ENCODE results near the gene CD7. TPM values are rescaled to one million over a fixed set of nuclear protein-coding genes. Genes with fewer than 3 reads are reported as not detected.

CD7 gene
- total and polyA plus RNA-seq, 9 of the 15 experiments (the other 6 are each of a cell fraction or from before 2014, with no cell fraction given): 0.21 to 0.35 TPM; not detected in 7

GRCh38 chr17:82287013-82287867 is 30.2 kb downstream of the CD7 start:
- intact Hi-C loops (cut with micrococcal nuclease): no loop called here
- TF ChIP-seq SPI1 (IDR thresholded peaks at IDR 0.05; ENCODE audit: borderline replicate concordance, low read depth, low read length): no peak
- no peak for TF ChIP-seq XRCC3 (IDR thresholded peaks at IDR 0.05)
- TF ChIP-seq KDM1A (IDR thresholded peaks at IDR 0.05): 0 out of 4 replicates have a peak, but pooled peaks of 1 of the 2 experiments have one; percentile 5
- TF ChIP-seq ZNF318 (IDR thresholded peaks at IDR 0.05; ENCODE audit: borderline replicate concordance in 1 of 2, low read depth in 1 of 2): 0 out of 4 replicates have a peak, but pooled peaks of 1 of the 2 experiments have one; percentile 89
- TF ChIP-seq ZNF395 (CRISPR knock-in tag; IDR thresholded peaks at IDR 0.05): peak; percentile 13; the same call in 1 of the 2 replicates
- TF ChIP-seq ARHGAP35 (IDR thresholded peaks at IDR 0.05; ENCODE audit: partially characterized antibody): no peak
- TF ChIP-seq ZNF143 (CRISPR knock-in tag; IDR thresholded peaks at IDR 0.05): 0 out of 2 replicates have a peak, but pooled peaks have one; percentile 34
- TF ChIP-seq PTRF (tag; IDR thresholded peaks at IDR 0.05): peak; percentile 27; the same call in 1 of the 2 replicates
- TF ChIP-seq PTTG1 (tag; IDR thresholded peaks at IDR 0.05; ENCODE audit: low read depth): 0 out of 2 replicates have a peak, but pooled peaks have one; percentile 15

More at GRCh38 chr17:82287013-82287867, 30.2 kb downstream of the CD7 start:
- Histone ChIP-seq H3K27ac (ENCODE audit: extremely low read depth, low read depth, low read length) (peak overlapping the region; percentile 61), H3K4me3 (no peak overlapping the region), H3K9ac (ENCODE audit: insufficient read depth in 1 of 2, low read depth in 2 of 2, low read length in 2 of 2) (peak overlapping the region; percentile 27 to 65; a peak in 3 of 4 replicates), H3K9me3 (replicated peaks; ENCODE audit: control insufficient read depth, insufficient read depth, low read depth, low read length) (no peaks in the 10 kb centered on the region), H2AFZ (ENCODE audit: low read depth, low read length) (peak overlapping the region; percentile 67), H3K27me3 (ENCODE audit: control insufficient read depth in 2 of 2, insufficient read depth in 2 of 2, low read length in 2 of 2) (no peaks in the 10 kb centered on the region), H3K4me2 (ENCODE audit: insufficient read depth, low read length) (peak overlapping the region; percentile 64; the same call in 1 of the 2 replicates), H3K36me3 (ENCODE audit: control insufficient read depth, insufficient read depth, low read length) (no peaks in the 10 kb centered on the region), H3K9me1 (ENCODE audit: control insufficient read depth, insufficient read depth, low read length) (no peaks in the 10 kb centered on the region), H3K4me1 (replicated peaks in 1 of 2; ENCODE audit: control insufficient read depth in 2 of 2, insufficient read depth in 2 of 2, low read length in 2 of 2) (peaks cover 49 to 75% of the 10 kb centered on the region in 2 experiments), H4K20me1 (replicated peaks; ENCODE audit: control insufficient read depth, insufficient read depth, low read length) (no peaks in the 10 kb centered on the region), H3K79me2 (ENCODE audit: control insufficient read depth, insufficient read depth, low read length) (peaks cover 10% of the 10 kb centered on the region)
- peak; percentile 35 for FAIRE-seq
- ATAC-seq: no peak
- ChIA-PET CTCF (ENCODE audit: low intra/inter-chr PET ratio) (interaction anchor here (0.5 kb wide), 1 partner anchor 250 kb away, joined by 3 read pairs; the partner anchor contains the start of gene DCXR), POLR2A (interaction anchor here (1.0 kb wide), 1 partner anchor 14 kb away, joined by 4 read pairs; the partner anchor contains the start of gene CSNK1D)
- in situ Hi-C loops (cut with MboI): no loop called here
- no peak for DNase-seq (ENCODE audit: extremely low read depth in 1 of 4, low spot score in 3 of 4)
- BruUV-seq (replicated peaks): no TSS peak
- WGBS (ENCODE audit: insufficient coverage, low coverage, missing lambda C conversion rate): 55% methylated on average over 8 of the region's 9 CpGs

Measured in K562 (cell line).